AG04449 (cell line): Measurements from ENCODE around the gene MRPS10.

ENCODE experiments used
- CTCF ChIA-PET: fragments of 350-600 bp; formaldehyde crosslinking; extraction: SDS; loops from one replicate; lab custom pipeline; 2021; ENCODE audit warnings: antibody characterized with exemption; lab: Yijun Ruan, JAX
- POLR2A ChIA-PET: fragments of 400-600, 350-600 bp; formaldehyde crosslinking; extraction: SDS; loops from one replicate; lab custom pipeline; 2020; ENCODE audit warnings: antibody characterized with exemption, inconsistent platforms; lab: Yijun Ruan, JAX
- DNase-seq: peaks from one replicate; pipeline ENCODE4 v3.0.0-alpha.2; 2010; ENCODE audit warnings: low read depth, low spot score
- H3K4me3 ChIP-seq: 2 replicates; pipeline ENCODE4 v1.5.1; 2011; ENCODE audit warnings: low read depth, mild to moderate bottlenecking, control low read depth, low read length
- CTCF ChIP-seq: IDR thresholded peaks from one replicate; pipeline ENCODE4 v1.5.1; 2011; ENCODE audit warnings: mild to moderate bottlenecking, moderate library complexity, low read length, control low read depth, inconsistent platforms; ENCODE audit not compliant: insufficient read depth; ENCODE audit errors: missing control alignments

MRPS10 gene

GRCh38 chr6:42217519-42218367 is at the start of gene MRPS10:
TSS of gene MRPS10 (minus strand) at chr6:42217861. CDS start at chr6:42217849, 12 bp downstream.
- no peak for TF ChIP-seq CTCF
- peak; percentile 70 for DNase-seq
- POLR2A ChIA-PET = interaction anchor here (0.9 kb wide), 1 partner anchor 18 kb away, joined by 4 read pairs; no protein-coding TSS in a partner anchor
- H3K4me3 ChIP-seq = peak within 1 kb of the TSS; percentile 83
- CTCF ChIA-PET = interaction anchor here (0.9 to 6.9 kb wide), 8 partner anchors 13 to 346 kb away, joined by 3 to 178 read pairs (median 39); partner anchors contain the start of gene UBR2

- POLR2A ChIA-PET = no interaction called here
- CTCF ChIA-PET = interaction anchor here (1.6 to 8.9 kb wide), 2 partner anchors 34 to 281 kb away, joined by 3 to 115 read pairs; no protein-coding TSS in a partner anchor
- TF ChIP-seq CTCF = no peak
- no peak for DNase-seq
- no peak overlapping the region for H3K4me3 ChIP-seq
Measured at GRCh38 chr6:42266538-42266937, 48.9 kb upstream of the MRPS10 start.

GRCh38 chr6:42264852-42265390 is 47.3 kb upstream of the MRPS10 start:
- TF ChIP-seq CTCF = no peak
- no peak for DNase-seq
- no peak overlapping the region for H3K4me3 ChIP-seq
- ChIA-PET POLR2A (no interaction called here), CTCF (interaction anchor here (0.8 to 8.9 kb wide), 6 partner anchors 8 to 282 kb away, joined by 3 to 115 read pairs (median 4); no protein-coding TSS in a partner anchor)

GRCh38 chr6:42264162-42264851 is 46.6 kb upstream of the MRPS10 start:
- CTCF ChIA-PET = interaction anchor here (1.1 to 8.9 kb wide), 5 partner anchors 8 to 283 kb away, joined by 3 to 115 read pairs (median 7); no protein-coding TSS in a partner anchor
- no peak for DNase-seq
- no peak overlapping the region for H3K4me3 ChIP-seq
- TF ChIP-seq CTCF = no peak
- POLR2A ChIA-PET = no interaction called here

GRCh38 chr6:42263165-42263728 is 45.6 kb upstream of the MRPS10 start:
- POLR2A ChIA-PET = no interaction called here
- no peak overlapping the region for H3K4me3 ChIP-seq
- no peak for DNase-seq
- CTCF ChIA-PET = interaction anchor here (0.8 to 8.9 kb wide), 6 partner anchors 9 to 284 kb away, joined by 3 to 115 read pairs (median 6); no protein-coding TSS in a partner anchor
- no peak for TF ChIP-seq CTCF
